DMS53 (cell line): ENCODE results near the gene SYNGR3.
"Not testable (repeated sequence)": the region's sequence is repeated elsewhere in the genome, so short reads cannot be mapped to it uniquely, and the experiment has no call there.

Experiments used
- DNase-seq: peaks from one replicate; lab custom pipeline; 2025; lab: John Stamatoyannopoulos, UW

Gene SYNGR3

DNA sequence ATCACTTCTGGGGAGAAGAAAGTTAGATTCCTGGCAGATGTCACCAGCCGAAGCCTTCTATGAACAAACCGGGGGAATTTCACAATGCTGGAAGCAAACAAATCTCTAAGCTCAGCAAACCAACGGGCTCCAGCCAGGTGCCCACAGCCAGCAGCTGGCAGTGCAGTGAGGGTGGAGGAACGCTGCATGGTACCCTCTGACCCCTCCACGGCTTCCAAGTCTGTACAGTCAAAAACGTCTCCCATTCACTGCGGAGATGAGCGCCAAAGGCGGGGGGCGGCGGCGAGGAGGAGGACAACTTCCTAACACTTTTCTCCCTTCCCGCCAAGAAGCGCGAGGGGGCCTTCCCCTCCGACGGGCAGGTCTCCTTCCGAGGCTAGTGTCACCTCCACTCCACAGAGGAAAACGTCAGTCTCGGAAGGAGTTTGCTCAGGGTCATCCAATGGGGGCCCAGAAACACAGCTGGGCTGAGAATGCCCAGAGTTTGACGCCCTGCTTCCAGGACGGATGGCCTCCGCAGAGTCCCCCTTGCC lies 18.9 kb downstream of the SYNGR3 start:
- DNase-seq = peak; percentile 62

DNA sequence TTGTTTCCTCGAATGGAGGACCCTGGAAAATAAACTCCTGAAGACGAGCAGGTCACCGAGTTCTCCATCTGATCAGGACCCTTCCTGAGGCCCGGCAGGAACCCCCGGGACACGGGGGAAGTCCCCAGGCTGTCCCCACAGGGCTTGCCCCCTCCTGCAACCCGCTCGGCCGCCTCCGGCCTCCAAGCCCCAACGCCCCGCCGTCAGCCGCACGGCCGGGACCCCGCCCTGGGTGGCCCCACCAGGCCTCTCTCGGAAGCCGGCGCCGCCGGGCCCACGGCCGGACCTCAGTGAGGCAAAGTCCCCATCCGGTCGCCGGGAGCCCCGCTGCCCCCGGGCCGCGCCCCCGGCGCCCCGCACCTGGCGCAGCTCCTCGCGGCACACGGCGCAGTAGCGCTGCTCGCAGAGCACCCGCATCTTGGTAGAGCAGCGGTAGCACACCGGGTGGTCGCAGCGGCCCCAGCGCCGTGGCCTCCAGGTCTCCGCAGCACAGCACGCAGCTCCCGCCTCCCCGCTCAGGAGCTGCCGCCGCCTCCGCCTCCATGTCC lies 19.5 kb downstream of the SYNGR3 start:
- peak; percentile 64 for DNase-seq

DNA sequence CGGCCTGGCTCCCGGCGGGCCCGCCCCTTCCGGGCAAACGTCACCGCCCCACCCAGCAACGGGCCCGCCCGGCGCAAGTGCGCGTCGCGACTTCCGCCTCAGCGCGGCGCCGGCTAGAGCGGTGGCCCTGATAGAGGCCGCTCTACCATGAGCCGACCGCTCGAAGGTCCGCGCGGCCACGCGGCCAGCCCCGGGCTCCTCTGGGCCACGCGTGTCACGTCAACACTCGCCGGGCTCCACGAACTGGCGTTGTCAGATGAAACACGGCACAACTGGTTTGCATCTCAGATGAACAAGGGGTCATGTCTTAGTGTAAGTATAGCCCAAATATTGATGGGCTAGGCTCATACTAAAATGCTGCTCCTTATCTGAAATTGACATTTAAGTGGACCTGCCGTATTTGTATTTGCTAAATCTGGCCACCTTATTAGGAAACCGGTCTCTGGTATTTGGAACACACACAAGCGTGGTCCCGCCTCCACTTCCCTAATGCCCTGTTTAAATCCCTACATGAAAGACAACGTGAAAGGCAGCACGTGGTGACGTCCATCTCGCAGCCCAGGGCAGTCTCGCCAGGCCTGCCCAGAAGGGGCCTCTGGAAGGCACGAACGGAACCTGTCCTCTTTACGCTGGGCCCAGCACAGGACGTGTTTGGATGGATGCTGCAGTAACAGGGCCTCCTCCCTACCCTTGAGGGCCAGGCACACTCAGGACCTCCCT lies 20.2 kb downstream of the SYNGR3 start, which contains the start of gene ZNF598:
TSS of gene ZNF598 (minus strand) at position 31 of the 720 bp plus-strand sequence.
- peak; percentile 95 for DNase-seq

DNA sequence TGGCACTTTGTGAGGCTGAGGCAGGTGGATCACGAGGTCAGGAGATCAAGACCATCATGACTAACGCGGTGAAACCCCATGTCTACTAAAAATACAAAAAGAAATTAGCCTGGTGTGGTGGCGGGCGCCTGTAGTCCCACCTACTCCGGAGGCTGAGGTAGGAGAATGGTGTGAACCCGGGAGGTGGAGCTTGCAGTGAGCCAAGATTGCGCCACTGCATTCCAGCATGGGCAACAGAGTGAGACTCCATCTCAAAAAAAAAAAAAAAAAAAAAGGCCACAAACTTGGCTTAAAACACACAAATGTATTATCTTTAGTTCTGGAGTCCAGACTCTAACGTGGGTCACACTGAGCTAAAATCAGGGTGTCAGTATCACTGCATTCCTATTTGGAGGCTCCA lies 22.0 kb downstream of the SYNGR3 start:
- not testable (repeated sequence) for DNase-seq

DNA sequence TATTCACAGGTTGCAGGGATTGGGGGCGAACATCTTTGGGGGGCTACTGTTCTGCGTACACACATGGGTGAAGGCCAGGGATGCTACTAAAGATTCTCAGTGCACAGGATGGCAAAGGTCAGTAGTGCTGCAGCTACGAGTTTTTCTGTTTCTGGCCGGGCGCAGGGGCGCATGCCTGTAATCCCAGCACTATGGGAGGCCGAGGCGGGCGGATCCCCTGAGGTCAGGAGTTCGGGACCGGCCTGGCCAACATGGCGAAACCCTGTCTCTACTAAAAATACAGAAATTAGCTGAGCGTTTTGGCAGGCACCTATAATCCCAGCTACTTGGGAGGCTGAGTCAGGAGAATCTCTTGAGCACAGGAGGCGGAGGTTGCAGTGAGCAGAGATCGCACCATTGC lies 23.8 kb downstream of the SYNGR3 start:
- DNase-seq = no peak

DNA sequence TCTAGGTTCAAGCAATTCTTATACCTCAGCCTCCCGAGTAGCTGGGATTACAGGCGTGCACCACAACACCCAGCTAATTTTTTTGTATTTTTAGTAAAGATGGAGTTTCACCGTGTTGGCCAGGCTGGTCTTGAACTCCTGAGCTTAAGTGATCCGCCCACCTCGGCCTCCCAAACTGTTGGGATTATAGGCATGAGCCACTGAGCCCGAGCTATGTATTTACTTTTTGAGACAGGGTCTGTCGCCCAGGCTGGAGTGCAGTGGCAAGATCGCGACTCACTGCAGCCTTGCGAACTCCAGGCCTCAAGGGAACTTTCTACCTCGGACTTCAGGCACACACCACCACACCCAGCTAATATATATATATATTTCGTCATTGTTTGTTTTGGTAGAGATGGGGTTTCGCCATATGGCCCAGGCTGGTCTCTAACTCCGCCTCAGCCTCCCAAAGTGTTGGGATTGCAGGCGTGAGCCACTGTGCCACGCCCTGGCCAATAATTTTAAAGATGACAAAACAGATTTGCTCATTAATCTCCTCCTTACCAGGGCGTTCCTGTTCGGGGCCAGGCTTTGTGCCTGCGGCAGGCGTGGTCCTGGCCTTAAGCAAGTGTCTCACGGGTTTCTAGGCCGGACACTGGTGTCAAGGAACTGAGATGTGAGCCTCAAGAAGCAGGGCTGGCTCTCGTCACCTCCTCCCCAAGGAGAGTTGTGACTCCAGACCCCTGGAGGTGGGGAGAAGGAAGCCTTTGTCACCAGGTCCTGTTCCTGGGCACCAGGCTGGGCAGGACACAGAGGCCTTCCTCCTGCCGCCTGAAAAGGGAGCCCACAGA lies 25.6 kb downstream of the SYNGR3 start:
- DNase-seq = no peak

DNA sequence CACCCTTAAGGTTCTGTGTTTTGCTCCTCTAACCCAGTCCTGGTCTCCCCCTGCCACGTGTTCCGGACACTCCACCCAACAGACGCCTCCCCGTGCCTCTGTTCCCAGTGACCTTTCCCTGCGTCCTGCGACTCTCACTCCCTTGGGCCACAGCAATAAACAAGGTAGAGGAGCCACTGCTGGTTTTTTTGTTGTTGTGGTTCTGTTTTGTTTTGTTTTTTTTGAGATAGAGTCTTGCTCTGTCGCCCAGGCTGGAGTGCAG lies 26.1 kb downstream of the SYNGR3 start:
- DNase-seq = no peak

DNA sequence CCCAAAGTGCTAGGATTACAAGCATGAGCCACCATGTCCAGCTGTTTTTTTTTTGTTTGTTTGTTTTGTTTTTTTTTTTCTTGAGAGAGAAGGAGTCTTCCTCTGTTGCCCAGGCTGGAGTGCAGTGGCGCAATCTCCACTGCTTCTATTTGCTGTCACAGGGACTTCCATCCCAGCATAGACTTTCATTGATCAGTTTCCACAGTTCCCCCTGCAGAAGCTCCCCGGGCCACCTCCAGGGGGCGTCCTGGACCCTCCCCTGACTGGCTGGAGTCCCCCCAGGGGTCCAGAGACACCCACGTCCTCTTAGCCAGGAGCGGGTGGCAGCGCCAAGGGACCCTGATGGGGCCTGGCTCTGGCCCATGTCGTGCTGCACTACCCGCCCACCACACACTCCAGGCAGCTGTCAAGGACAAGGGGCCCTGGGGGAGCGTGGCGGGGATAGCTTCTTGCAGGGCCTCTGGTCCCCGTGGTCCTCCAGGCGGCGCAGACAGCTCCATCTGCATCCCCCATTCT lies 26.7 kb downstream of the SYNGR3 start:
- no peak for DNase-seq

DNA sequence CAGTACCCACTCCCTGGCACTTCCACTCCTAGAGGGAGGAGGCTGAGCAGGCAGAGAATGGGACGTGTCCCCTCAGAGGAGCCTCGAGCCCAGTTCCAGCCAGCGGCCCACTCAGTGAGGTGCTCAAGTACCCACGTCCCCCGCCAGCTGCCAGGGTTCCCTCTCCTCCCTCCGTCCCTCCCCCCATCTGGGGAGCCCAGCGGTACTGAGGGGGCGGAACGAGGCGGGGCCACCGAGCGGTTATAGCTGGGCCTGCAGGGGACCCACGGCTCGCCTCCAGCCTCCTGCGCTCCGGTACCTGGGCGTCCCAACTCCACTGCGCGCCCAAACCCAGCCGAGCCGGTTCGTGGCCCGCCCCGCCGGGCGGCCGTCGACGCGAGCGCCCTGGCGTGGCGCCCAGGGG lies 29.7 kb downstream of the SYNGR3 start, which contains the start of gene NPW:
TSS of gene NPW (plus strand) at position 268 of the 403 bp plus-strand sequence.
- peak; percentile 49 for DNase-seq

DNA sequence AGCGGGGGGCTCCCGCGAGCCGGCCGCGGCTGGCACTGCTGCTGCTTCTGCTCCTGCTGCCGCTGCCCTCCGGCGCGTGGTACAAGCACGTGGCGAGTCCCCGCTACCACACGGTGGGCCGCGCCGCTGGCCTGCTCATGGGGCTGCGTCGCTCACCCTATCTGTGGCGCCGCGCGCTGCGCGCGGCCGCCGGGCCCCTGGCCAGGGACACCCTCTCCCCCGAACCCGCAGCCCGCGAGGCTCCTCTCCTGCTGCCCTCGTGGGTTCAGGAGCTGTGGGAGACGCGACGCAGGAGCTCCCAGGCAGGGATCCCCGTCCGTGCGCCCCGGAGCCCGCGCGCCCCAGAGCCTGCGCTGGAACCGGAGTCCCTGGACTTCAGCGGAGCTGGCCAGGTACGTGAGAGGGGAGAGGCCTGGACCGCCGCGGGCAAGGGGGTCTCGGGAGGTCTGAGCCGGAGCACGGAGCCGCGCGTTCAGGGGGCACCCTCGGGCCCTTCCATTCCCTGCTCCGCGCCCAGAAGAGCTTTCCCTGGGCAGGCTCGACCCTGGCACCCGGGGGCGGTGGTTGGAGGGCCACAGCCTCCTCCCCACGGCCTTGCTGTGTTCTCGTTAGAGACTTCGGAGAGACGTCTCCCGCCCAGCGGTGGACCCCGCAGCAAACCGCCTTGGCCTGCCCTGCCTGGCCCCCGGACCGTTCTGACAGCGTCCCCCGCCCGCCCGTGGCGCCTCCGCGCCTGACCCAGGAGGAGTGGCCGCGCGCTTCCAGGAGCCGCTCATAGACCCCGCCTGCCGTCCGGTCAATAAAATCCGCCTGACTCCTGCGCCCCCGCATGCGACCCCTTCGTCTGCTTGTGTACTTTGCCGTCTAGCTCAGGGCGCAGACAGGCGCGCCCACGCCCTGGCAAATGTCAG lies 30.4 kb downstream of the SYNGR3 start:
- peak; percentile 52 for DNase-seq

DNA sequence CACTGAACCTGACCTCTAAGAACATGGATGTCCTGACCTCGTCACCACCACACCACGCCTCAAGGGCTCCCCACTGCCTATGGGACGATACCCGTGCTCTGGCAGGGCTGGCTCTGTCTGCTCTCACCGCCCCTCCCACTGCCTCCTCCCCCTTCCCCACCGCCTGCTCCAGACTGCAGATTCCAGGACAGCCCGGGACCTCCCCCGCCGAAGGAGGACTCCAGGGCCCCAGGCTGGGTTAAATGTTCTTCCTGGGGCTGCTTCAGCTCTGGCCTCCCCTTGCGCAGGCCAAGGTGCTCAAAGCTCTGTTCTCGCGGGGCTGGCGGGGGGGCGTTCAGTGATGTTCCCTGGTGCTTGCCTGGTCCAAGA lies 32.9 kb downstream of the SYNGR3 start:
- peak; percentile 68 for DNase-seq

DNA sequence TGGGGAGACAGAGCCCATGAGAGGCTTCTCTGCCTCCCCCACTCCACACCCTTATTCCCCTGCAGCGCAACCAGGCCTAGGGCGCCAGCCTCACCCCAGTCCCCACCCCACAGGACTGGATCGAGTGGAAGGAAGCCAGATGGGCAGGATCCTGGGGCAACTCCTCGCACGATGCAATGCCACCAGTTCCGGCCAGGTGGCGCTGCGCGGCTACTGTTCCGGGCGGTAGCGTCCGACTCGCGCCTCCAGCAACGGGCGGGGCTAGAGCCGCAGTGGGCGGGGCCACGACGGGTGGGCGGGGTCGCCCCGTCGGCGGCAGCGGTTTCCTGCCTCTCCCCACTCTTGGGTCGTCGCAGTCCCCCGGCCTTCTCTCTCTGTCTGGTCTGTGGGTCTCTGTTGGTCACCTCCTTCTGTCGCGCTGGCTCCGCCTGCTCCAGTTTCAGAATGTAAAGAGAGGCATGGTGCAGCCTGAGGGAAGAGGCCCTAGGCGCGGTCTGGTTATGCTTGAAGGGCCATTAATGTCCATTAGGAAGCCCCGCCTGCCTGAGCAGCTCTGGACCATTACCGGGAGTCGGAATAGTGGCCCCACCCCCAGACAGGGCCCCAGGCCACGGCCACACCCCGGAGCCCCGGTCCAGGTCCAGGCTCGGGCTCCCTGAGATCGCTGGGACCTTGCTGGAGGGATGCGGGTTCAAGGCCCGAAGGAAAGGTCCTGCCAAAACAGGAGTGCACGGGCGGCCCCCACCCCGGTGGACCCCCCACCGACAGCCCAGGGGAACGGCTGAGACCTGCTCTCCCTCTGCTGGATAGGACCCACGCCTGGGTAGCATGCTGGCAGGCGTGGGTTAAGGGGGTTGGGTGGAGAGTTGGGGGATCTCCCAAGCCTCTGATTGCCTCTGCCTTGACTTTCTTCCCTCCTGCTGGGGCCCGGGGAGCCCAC lies 33.6 kb downstream of the SYNGR3 start:
- DNase-seq = peak; percentile 92

DNA sequence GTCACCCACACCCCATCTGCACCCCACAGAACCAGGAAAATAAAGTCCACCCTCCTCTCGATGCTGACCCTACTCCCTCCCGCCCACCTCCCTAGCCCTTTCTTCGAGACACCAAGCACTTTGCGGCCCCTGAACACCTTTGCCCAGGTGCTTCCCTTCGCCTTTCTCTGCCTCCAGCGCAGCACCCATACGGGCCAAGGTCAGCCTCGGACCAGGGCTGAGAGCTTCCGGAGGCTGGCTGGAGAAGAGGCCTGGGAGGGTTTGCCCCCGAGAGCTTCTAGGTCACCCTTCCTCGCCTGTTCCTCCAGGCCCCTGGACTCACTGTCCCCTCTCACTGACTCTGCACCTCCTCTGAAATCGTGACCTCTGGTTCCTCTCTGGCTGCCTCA lies 34.3 kb downstream of the SYNGR3 start:
- DNase-seq = no peak

DNA sequence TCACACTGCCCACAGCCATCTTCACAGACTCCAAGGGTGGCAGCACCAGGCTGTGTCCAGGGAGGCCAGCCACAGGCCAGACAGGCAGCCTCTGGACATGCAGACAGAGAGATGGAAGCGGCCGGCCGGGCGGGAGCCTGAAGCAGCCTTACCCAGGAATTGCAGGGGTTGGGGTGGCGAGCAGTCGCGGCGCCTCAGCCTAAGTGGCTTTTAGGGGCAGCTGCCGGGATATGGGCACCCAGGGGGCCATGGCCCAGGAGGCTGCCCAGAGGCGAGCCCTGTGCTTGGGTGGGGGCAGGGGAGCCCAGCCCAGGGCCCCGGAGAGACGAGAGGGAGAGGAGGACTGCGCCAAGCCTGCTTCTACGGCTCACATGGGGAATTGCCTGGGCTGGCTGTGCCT lies 35.5 kb downstream of the SYNGR3 start:
- no peak for DNase-seq

DNA sequence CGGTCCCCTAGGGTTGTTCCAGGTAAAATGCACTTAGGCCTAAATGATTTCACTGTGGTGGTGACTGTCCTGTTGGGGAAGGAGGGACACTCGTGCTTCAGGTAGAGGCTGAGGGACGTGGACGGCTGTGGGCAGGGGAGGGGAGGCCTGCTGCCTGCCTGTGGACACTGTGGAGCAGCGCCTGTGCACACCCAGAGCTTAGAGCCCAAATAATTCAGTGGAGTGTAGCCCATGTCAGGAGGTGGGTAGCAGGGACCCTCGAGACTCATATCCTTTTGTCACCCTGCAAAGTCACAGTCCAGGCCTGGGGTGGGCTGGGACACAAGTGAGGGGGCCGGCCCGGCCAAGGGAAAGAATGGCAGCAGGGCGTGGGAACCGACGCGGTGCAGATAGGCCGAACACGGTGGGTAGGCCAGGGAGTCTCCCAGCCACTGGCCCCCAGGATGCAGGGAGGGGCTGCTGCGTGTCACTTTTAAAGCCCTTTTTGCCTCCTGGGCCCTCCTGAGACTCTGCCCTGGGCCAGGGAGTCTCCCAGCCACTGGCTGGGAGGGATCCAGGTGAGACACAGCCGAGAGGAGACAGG lies 36.2 kb downstream of the SYNGR3 start:
- DNase-seq = no peak

DNA sequence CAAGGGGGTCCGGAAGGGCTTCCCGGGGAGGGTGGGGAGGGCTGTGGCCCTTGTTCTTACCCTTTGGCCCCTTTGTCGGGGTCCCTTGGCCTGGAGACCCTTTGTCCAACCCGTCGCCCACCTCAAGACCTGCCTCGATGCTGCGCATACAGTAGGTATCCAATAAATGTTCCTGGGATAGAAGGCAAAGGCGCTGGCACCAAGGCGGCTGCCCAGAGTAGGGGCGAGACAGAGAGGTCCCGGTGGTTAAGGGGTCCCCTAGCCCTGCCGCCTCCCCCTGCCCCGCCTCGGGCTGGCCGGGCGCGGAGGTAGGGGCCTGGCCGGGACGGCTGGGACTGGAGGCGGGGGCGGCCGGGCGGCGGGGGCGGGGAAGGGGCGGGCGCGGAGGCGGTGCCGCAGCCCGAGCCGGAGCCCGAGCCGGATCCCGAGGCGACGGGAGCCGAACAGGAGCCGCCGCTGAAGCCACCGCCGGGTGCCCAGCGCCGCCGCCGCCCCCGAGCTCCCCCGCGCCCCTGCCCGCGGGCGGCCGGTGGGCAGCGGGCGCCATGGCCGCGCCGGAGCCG lies 36.8 kb downstream of the SYNGR3 start, which contains the start of gene NHERF2:
TSS of gene NHERF2 (plus strand) at position 442 of the 563 bp plus-strand sequence. CDS start at position 546, 104 bp downstream.
- DNase-seq = peak; percentile 66

DNA sequence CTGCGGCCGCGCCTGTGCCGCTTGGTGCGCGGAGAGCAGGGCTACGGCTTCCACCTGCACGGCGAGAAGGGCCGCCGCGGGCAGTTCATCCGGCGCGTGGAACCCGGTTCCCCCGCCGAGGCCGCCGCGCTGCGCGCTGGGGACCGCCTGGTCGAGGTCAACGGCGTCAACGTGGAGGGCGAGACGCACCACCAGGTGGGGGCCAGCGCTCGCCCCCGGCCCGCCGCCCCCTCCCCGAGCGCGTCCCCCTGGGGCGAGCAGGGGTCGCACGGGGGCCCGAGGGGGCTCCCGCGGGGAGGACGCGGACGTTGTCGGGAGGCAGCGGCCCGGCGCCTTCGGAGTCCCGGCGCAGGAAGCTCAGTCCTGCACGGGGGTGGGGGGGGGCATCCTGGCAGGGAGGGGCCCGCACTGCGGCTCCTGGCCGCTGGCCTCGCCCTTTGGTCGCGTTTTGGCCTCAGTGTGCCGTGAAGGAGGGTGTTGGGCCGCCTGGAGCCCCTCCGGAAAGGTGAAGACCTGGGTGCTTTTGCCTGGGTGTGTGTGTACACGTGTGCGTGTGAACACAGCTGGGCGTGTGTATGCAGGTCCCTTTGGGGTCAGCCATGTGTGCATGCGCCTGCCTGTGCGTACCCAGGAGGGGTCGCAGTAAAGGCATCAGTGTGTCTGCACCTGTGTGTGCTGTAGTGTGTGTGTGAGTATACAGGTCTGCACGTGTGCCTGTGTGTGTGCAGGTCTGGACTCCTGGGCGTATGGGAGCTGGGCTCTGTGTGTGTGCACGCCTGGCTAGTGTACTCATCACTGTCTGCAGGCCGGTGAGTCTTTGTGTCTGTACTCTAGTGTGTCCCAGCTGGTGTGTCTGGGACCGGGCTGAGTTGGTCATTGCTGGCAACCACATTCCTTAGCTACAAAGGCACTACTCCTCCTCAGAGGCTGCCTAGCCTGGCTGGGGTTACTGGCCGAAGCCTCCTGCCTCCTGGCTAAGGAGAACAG lies 37.5 kb downstream of the SYNGR3 start:
- DNase-seq = peak; percentile 65

DNA sequence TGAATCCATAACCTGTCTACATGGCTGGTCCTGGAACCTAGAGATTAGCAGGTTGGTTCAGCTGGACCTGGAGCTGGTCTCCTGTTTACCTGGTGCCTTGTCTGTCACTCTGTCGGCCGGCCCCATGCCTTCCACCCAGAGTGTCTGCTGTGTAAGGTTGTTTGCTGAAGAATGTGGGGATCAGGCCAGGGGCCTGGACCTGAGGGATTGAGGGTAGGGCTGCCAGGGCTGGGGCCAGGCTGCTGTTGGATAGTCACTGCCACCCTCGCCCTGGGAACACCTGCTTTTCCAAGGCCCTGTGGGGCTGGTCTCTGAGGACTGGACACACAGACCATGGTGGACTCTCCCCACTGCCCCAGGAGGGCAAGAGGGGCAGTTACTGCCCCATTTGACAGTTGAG lies 38.4 kb downstream of the SYNGR3 start:
- no peak for DNase-seq
